ENCODE measurements around the gene ZNF559.

Gene ZNF559

GRCh38 chr19:9352505-9352904 lies 28.5 kb downstream of the ZNF559 start:
- no peak overlapping the region for H2AFZ ChIP-seq (ENCODE audit: low read depth, low read length, severe bottlenecking)
- H3K27me3 ChIP-seq (ENCODE audit: low read length), result no peaks in the 10 kb centered on the region
- no peaks in the 10 kb centered on the region for H3K36me3 ChIP-seq (ENCODE audit: low read length)
- no peak for TF ChIP-seq CTCF (IDR thresholded peaks at IDR 0.05; ENCODE audit: insufficient read depth, low read length, poor library complexity, severe bottlenecking)
- TF ChIP-seq EZH2phosphoT487 (conservative IDR thresholded peaks at IDR 0.05; ENCODE audit: low read length), result no peak
- H4K20me1 ChIP-seq (ENCODE audit: low read depth, low read length), result no peaks in the 10 kb centered on the region
- no peaks in the 10 kb centered on the region for H3K79me2 ChIP-seq (ENCODE audit: insufficient read depth, low read length)
- H3K27ac ChIP-seq (ENCODE audit: low read depth, low read length), result no peak overlapping the region
- no peak overlapping the region for H3K9ac ChIP-seq (ENCODE audit: low read length)
- H3F3A ChIP-seq (ENCODE audit: insufficient read depth), result no peaks in the 10 kb centered on the region
- H3K9me2 ChIP-seq (replicated peaks; ENCODE audit: insufficient read depth, low read length), result no peaks in the 10 kb centered on the region
- H3K4me3 ChIP-seq (ENCODE audit: insufficient read depth, low read length, poor library complexity, severe bottlenecking), result no peak overlapping the region
- 0 out of 2 replicates have a peak, but pooled peaks cover 5% of the 10 kb centered on the region for H3K9me3 ChIP-seq (ENCODE audit: insufficient read depth, low read length)
- H3K4me2 ChIP-seq (ENCODE audit: low read depth, low read length, poor library complexity, severe bottlenecking), result no peak overlapping the region

GRCh38 chr19:9353011-9353410 lies 29.0 kb downstream of the ZNF559 start:
- H3K9ac ChIP-seq (ENCODE audit: low read length), result no peak overlapping the region
- no peaks in the 10 kb centered on the region for H3F3A ChIP-seq (ENCODE audit: insufficient read depth)
- no peaks in the 10 kb centered on the region for H3K36me3 ChIP-seq (ENCODE audit: low read length)
- H3K27me3 ChIP-seq (ENCODE audit: low read length), result no peaks in the 10 kb centered on the region
- no peaks in the 10 kb centered on the region for H3K9me2 ChIP-seq (replicated peaks; ENCODE audit: insufficient read depth, low read length)
- H3K27ac ChIP-seq (ENCODE audit: low read depth, low read length), result no peak overlapping the region
- no peaks in the 10 kb centered on the region for H3K79me2 ChIP-seq (ENCODE audit: insufficient read depth, low read length)
- no peak overlapping the region for H2AFZ ChIP-seq (ENCODE audit: low read depth, low read length, severe bottlenecking)
- no peak overlapping the region for H3K4me2 ChIP-seq (ENCODE audit: low read depth, low read length, poor library complexity, severe bottlenecking)
- TF ChIP-seq EZH2phosphoT487 (conservative IDR thresholded peaks at IDR 0.05; ENCODE audit: low read length), result no peak
- TF ChIP-seq CTCF (IDR thresholded peaks at IDR 0.05; ENCODE audit: insufficient read depth, low read length, poor library complexity, severe bottlenecking), result no peak
- no peak overlapping the region for H3K4me3 ChIP-seq (ENCODE audit: insufficient read depth, low read length, poor library complexity, severe bottlenecking)
- H4K20me1 ChIP-seq (ENCODE audit: low read depth, low read length), result no peaks in the 10 kb centered on the region
- H3K9me3 ChIP-seq (ENCODE audit: insufficient read depth, low read length), result peaks cover 9% of the 10 kb centered on the region; the same call in 1 of the 2 replicates

GRCh38 chr19:9354651-9355050 lies 30.7 kb downstream of the ZNF559 start:
- Histone ChIP-seq H3K4me3 (ENCODE audit: insufficient read depth, low read length, poor library complexity, severe bottlenecking) (no peak overlapping the region), H3K27ac (ENCODE audit: low read depth, low read length) (no peak overlapping the region), H3F3A (ENCODE audit: insufficient read depth) (no peaks in the 10 kb centered on the region), H2AFZ (ENCODE audit: low read depth, low read length, severe bottlenecking) (no peak overlapping the region), H3K9ac (ENCODE audit: low read length) (no peak overlapping the region), H3K9me3 (ENCODE audit: insufficient read depth, low read length) (peaks cover 9% of the 10 kb centered on the region; the same call in 1 of the 2 replicates), H3K79me2 (ENCODE audit: insufficient read depth, low read length) (no peaks in the 10 kb centered on the region), H3K36me3 (ENCODE audit: low read length) (no peaks in the 10 kb centered on the region), H3K9me2 (replicated peaks; ENCODE audit: insufficient read depth, low read length) (no peaks in the 10 kb centered on the region), H3K4me2 (ENCODE audit: low read depth, low read length, poor library complexity, severe bottlenecking) (no peak overlapping the region), H4K20me1 (ENCODE audit: low read depth, low read length) (no peaks in the 10 kb centered on the region), H3K27me3 (ENCODE audit: low read length) (no peaks in the 10 kb centered on the region)
- TF ChIP-seq EZH2phosphoT487 (conservative IDR thresholded peaks at IDR 0.05; ENCODE audit: low read length) (no peak), CTCF (IDR thresholded peaks at IDR 0.05; ENCODE audit: insufficient read depth, low read length, poor library complexity, severe bottlenecking) (no peak)
